ENCODE measurements around the gene TMEM183A. TPM values are rescaled to one million over a fixed set of nuclear protein-coding genes. Genes with fewer than 3 reads are reported as not detected.

Gene TMEM183A
- total RNA-seq, 1 donor from 2014 or later: 52.0 TPM

DNA sequence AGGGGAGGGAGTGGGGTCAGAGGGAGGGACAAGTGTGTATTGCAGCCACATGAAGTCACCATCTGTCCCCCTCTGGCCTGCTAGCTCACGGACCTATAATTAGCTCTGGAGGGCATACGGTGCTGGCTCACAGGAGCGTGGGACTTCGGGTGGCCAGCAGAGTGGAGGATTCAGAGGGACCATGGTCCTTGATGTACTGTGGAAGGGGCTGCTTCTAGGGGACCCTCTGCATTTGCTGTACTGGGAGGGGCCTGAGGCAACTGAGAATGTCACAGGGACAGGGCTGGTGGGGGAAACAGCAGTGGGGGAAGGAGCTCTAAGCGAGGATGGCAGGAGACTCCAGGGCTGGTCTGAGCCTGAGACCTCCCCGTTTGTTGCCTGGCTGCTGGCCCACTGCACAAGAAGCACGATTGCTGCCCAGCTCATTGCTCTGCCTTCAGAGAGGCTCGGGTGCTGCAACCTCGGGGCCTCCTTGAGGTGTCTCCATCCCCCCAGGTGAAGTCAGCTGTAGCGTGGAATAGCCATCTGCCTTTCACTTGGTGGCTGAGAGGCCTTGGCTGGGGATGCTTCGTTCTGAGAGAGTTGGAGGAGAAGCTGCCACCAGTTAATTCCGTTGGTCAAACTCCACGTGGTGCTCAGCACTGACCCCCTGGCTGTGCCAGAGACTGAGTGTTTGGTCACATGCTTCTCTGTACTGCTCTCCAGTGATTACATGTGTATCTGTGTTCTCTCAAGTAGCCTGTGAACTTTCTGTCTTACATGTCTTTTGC lies 21.8 kb downstream of the TMEM183A start:
- Histone ChIP-seq H3K27ac (no peak overlapping the region), H3K4me1 (peaks cover 9% of the 10 kb centered on the region), H3K9me3 (no peaks in the 10 kb centered on the region), H3K27me3 (ENCODE audit: low read depth) (peaks cover 5% of the 10 kb centered on the region), H3K36me3 (peaks cover 9% of the 10 kb centered on the region), H3K4me3 (no peak overlapping the region)
- intact Hi-C loops (cut with DNase I): no loop called here
- ATAC-seq: no peak
- no peak for TF ChIP-seq CTCF (IDR thresholded peaks at IDR 0.05)
- DNase-seq: no peak

- no peak for TF ChIP-seq CTCF (IDR thresholded peaks at IDR 0.05)
- no peak for ATAC-seq
- peaks cover 7% of the 10 kb centered on the region for H3K4me1 ChIP-seq
- peaks cover 5% of the 10 kb centered on the region for H3K27me3 ChIP-seq (ENCODE audit: low read depth)
- no peak for DNase-seq
- no peaks in the 10 kb centered on the region for H3K9me3 ChIP-seq
- H3K27ac ChIP-seq: no peak overlapping the region
- intact Hi-C loops (cut with DNase I): loop anchor here (10.0 kb wide), 1 partner anchor 173 kb away; no protein-coding TSS in a partner anchor
- no peaks in the 10 kb centered on the region for H3K36me3 ChIP-seq
- H3K4me3 ChIP-seq: no peak overlapping the region
These were observed 24.3 kb downstream of the TMEM183A start for GRCh38 chr1:203031467-203031866.

DNA sequence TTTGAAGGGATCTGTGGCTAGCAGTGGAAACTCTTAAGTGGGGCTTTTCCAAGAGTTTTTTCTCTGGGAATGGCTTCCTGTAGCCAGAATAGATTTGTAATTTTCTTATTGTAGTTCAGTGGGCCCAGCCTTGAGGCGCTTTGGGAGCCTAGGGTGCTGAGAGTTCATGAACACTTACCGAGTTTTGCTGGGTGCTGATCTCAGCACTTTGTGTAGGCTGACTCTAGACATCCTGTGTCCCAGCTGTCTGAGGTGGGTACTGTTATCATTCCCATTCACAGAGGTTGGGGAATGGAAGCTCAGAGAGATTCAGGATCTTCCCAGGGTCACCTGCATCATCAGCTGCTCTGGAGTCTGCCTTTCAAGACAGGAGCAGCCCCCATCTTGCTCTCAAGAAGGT lies 26.1 kb downstream of the TMEM183A start:
- no peak for DNase-seq
- no peak for ATAC-seq
- intact Hi-C loops (cut with DNase I): loop anchor here (10.0 kb wide), 1 partner anchor 172 kb away; no protein-coding TSS in a partner anchor
- Histone ChIP-seq H3K27ac (no peak overlapping the region), H3K4me3 (no peak overlapping the region), H3K27me3 (ENCODE audit: low read depth) (peaks cover 5% of the 10 kb centered on the region), H3K36me3 (no peaks in the 10 kb centered on the region), H3K9me3 (no peaks in the 10 kb centered on the region), H3K4me1 (no peaks in the 10 kb centered on the region)
- no peak for TF ChIP-seq CTCF (IDR thresholded peaks at IDR 0.05)

GRCh38 chr1:203033917-203034316 lies 26.7 kb downstream of the TMEM183A start:
- ATAC-seq: no peak
- H3K4me1 ChIP-seq: no peaks in the 10 kb centered on the region
- peaks cover 5% of the 10 kb centered on the region for H3K27me3 ChIP-seq (ENCODE audit: low read depth)
- no peak overlapping the region for H3K27ac ChIP-seq
- DNase-seq: no peak
- no peaks in the 10 kb centered on the region for H3K36me3 ChIP-seq
- no peak for TF ChIP-seq CTCF (IDR thresholded peaks at IDR 0.05)
- H3K4me3 ChIP-seq: no peak overlapping the region
- H3K9me3 ChIP-seq: no peaks in the 10 kb centered on the region
- intact Hi-C loops (cut with DNase I): loop anchor here (10.0 kb wide), 1 partner anchor 171 kb away; no protein-coding TSS in a partner anchor

DNA sequence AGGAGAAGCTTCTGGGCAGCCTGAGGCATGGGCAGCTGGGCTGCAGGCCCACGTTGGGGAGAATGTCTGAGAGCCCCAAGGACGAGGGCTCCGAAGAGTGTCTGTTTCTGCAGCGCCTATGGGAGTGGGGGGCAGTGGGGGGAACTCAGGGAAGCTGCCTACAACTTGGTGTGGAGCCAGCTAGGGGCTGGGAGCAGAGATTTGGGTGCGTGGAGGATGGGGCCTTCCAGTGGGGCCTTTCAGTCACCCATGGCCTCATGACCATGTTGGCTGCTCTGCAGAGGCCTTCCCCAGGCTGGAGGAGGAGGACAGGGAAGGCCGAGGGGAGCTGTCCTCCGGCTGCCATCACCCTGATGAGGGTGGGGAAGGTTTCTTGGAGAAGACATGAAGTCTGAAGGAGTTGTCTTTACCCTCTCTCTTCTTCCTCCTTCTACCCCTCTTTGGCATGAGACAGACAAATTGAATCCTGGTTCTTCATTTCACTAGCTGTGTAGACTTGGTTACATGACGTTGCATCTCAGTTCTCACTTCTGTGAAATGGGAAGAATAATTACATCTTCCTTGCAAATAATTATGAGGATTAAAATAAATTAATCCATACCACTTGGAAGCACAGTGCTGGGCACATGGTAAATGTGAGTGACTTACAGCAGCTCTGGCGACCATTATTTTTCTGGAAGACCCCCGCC lies 27.4 kb downstream of the TMEM183A start:
- H3K9me3 ChIP-seq: no peaks in the 10 kb centered on the region
- H3K4me3 ChIP-seq: no peak overlapping the region
- DNase-seq (no peak), ATAC-seq (no peak)
- TF ChIP-seq CTCF (IDR thresholded peaks at IDR 0.05): no peak
- H3K4me1 ChIP-seq: no peaks in the 10 kb centered on the region
- no peak overlapping the region for H3K27ac ChIP-seq
- peaks cover 5% of the 10 kb centered on the region for H3K27me3 ChIP-seq (ENCODE audit: low read depth)
- H3K36me3 ChIP-seq: no peaks in the 10 kb centered on the region
- intact Hi-C loops (cut with DNase I): loop anchor here (10.0 kb wide), 1 partner anchor 170 kb away; no protein-coding TSS in a partner anchor

All from lower lobe of right lung (tissue), 2 donors.